IPS-NIHi11 (cell line): ENCODE results near the gene EBPL.
A peak's percentile ranks its signal among the peaks of the same experiment; 100 is the strongest.

ENCODE experiments used
- DNase-seq: peaks from one replicate; pipeline ENCODE4 v3.0.0; 2012; ENCODE audit warnings: mixed read lengths, low spot score

The EBPL gene

DNA sequence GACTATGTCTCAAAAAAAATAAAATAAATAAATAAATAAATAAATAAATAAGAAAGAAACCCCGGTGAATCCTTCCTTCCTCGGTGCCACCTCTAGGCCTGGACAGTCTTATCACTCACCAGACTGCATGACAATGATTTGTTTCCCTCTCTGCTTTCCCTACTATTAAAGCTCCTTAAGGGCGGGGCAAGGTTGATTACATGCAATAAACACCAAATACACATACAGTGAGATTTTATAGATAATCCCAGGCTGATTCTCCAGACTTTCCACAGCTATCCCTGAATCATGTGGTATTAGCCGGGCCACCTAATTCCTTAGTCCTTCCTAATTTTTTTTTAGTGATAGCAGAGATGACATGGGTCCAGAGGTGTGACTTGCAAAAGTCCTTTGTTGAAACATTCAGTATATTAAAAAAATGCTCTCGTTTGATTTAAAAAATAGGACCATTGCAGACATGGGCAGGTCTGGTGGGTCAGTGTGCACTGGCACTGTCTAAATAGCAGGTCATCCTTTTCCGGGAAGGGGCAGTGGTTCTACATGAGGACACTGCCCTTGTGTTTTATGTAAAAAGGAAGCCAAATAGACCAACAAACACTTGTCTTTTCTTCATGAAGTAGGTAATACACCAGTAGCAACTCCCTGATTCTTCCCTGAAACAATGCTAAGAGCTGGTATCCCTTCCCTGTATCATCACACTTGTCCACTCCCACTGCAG lies 14.5 kb downstream of the EBPL start:
- DNase-seq = no peak

DNA sequence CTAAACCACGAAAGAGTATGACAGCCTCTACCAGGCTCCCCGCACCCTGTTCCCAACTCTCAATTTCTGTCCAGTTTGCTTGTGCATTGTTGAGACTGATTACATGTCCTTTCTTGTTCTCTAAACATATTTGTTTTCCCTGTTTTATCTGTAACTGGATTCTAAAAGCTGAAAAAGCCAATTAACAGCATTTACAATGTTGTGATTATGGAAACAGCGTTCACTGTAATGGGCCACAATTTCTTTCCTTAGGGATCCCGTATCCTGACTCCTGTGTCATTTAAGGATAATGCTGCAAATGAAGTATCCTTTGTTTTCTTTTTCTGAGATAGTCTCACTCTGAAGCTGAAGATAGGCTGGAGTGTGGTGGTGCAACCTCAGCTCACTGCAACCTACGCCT lies 20.5 kb downstream of the EBPL start:
- DNase-seq = no peak

DNA sequence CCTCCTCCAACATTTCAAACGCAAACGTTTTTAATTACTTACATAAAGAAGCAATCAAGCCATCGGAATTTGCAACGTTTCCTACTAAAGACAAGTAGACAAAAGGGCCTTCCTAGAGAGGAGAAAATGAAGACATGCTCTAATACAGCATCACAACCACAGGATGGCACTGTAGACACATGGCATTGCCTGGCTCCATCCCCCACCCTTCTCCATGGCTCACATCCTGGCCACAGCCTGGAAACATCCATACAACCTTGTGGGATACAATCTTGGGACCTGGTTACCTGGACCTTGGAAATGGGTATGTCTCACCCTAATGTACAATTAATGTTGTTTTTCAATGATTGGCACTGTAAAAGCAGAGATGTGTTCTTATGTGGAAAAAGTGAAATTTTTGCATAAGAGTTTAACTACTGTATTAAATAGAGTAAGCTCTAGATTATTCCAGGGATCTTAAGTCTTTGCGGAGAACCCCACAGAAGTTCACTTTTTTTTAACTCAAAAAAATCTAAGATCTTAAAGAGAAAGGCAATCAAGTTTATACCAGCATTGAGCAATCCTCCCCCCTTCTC lies 21.5 kb downstream of the EBPL start:
- DNase-seq = peak; percentile 52

DNA sequence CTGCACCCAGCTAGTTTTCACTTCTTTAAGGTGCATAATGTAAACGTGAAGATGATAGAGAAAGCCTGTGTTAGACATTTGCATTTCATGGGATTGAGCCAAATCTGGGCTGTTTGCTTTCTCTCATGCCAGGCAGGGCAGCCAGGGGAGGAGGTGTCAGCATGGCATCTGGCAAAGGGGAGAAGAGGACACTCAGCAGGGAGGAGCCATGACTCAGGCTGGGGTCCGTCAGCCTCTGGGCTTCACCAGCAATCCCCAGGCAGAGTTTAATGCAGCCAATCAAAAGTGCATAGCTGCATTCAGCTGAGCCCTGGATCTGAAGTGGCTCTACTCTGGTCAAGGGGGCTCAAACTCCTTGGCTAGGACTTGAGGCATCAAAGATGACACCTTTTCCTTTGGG lies 23.5 kb downstream of the EBPL start:
- no peak for DNase-seq

DNA sequence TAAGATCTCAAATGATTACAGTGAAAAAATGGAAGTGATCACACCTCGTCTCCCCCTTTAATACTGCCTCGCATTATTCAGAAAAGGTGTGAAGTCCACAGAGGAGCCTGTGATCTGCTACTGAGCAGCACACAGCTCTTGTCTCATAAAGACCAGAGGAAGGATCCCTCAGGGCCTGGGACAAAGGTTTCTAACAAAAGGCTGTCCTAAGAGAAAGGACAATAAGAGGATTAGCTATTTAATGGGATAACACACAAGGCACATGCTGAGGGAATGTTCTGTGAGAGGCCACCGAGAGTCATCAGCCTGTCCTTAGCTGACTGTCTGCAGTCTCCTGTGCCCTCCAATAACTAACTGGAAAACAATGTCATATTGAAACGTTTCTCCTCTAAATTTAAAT lies 26.7 kb downstream of the EBPL start:
- DNase-seq = peak; percentile 45

DNA sequence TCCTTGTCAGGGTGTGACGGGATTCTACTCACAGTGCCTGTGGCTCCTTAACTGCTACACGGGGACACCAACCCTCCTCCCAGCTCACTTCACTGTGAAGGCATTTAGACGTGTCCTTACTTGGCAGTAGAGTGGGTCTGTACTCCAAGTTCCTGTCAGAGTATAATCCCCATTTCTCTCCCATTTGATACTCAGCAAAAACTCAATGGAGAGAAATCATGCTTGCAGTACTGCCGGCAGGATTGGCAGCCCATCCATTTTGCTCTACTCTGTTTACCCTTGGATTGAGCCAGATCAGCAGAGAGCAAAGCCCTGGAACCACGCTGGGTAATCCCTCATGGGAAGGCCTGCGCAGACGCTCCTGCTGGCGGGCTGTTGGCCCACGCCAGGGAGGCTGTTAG lies 34.0 kb downstream of the EBPL start:
- no peak for DNase-seq

DNA sequence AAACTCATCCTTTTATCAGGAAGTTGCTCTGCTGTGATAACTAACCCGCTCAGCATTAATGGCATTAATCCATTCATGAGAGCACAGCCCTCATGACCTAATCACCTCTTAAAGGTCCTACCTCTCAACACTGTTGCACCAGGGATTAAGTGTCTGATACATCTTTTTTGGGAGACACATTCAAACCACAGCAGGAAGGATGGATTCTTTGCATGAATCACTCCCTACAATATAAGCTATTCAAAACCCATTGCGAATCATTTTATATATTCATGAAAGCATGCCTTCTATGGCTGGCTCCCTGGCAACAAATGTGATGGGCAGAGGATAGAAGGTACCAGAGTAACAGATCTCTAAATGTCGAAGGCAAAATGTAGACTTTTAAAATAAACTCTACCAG lies 35.4 kb downstream of the EBPL start:
- no peak for DNase-seq

DNA sequence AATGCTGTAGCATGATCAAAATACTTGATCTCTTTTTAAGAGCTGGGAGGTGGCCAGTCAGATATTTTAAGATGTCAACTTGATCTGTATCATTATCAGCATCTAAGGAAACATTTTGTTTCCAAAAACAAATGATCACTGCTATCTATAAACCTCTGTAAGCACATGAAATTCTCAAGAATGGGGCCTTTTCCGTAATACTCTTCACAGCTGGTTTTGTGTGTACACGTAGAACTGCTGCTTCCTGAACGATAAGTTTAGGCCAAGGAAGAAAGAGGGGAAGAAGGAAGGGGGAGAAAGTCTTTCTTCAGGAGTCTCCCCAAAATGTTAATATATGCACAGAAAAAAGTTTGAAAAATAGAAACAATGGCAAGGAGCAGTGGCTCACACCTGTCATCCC lies 37.3 kb downstream of the EBPL start:
- DNase-seq = no peak

DNA sequence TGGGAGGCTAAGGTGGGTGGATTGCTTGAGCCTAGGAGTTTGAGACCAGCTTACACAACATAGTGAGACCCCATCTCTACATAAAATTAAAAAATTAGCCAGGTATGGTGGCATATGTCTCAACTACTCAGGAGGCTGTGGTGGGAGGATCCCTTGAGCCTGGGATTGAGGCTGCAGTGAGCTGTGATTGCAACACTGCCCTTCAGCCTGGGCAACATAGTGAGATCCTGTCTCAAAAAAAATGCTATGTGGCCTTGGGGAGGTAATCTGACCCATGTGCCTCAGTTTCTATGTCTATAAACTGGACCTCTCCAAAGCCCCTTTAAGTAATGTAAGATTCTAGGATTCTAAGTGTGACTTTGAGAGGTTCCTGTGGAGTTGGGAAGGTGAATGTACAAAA lies 37.8 kb downstream of the EBPL start:
- DNase-seq = no peak

DNA sequence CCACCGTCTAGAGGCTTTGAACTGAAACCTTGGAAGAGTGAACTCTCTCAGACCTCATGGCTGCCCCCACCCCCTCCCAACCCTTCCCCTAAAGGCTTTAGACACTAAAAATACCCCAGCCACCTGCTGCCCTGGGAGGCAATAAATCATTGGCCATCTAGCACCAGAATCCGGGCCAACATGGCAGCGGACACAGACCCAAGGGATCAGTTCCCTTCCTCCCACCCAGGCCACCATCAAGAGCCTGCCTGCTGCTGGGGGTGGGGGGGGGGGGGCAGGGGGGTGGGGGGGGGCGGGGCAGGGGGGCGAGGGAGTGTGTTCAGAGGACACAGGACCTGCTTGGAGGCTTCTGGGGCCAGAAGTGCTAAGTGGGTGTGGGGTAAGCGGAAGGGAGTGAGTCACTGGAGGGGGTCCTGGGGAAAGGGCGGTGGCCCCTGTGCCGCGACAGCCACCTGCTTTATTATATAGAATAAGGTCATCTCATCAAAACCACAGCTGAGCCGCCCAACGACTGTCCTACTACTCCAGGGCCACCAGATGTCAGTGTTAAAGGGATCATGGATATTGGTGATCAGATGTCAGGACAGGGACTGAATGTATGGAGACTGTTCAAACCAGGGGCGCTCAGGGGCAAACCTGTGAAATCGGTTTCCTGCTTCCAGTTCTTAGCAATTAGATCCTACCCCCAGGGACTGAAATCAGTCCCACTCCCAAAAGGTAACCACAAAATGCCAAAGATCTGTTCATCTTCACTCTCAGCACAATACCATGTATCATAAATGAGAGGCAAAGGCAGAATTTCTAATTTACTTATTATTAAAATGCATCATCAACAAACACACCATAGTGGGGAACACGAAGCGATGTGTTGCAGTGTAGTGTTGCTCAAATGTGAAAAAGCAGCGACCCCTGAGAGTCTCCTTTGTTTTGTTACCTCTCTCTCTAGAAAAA lies 38.7 kb downstream of the EBPL start:
- peak; percentile 75 for DNase-seq

DNA sequence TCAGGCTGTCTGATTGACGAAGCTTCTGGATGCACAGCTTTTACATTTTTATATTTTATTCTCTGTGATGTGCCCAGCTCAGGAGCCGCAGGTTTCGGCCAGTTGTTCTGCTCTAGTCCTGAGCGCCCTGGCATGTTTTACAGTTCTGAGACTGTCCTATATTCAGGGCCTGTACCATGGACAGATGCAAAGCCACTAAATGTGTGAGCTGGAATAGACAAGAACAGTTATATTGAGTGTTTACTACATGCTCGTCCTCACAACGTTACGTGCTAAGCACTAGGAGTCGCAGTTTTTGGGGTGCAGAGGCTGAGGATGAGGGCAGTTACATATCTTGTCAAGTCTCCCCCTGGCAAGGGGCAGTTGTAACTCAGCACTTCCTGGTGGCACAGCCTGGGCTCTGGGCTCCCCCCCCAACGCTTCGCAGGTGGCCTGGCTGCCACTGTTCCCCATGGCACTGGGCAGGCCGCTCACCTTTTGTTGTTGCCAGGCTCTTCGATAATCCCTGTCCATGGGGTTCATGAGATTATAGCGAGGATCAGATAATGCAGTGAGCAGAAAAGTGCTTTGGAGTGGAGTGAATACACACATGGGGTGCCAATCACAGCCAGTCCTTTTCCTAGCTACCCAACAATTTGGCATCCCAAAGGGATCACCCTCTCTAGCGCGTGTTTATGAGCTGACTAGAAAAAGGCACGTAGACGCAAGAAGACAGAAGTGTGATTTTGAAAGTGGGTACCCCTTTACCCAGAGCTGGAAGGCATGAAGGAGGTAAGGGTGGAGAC lies 39.5 kb downstream of the EBPL start:
- no peak for DNase-seq

DNA sequence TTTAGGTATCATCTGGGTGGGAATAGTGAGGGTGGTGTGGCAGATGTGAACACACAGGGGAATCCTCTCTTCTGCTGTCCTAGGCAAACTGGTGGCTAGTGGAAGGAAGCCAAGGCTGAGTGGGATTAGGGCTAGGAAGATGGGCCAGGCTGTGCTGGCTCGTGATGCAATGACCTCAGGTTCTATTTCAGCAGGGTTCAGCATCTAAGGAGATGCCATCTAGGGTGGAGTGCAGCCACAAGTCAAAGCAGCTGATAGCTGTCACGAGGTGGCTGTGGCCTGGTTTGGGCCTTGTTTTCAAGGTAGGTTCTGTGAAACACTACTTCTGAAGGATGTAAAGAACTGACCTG lies 41.3 kb downstream of the EBPL start:
- no peak for DNase-seq

DNA sequence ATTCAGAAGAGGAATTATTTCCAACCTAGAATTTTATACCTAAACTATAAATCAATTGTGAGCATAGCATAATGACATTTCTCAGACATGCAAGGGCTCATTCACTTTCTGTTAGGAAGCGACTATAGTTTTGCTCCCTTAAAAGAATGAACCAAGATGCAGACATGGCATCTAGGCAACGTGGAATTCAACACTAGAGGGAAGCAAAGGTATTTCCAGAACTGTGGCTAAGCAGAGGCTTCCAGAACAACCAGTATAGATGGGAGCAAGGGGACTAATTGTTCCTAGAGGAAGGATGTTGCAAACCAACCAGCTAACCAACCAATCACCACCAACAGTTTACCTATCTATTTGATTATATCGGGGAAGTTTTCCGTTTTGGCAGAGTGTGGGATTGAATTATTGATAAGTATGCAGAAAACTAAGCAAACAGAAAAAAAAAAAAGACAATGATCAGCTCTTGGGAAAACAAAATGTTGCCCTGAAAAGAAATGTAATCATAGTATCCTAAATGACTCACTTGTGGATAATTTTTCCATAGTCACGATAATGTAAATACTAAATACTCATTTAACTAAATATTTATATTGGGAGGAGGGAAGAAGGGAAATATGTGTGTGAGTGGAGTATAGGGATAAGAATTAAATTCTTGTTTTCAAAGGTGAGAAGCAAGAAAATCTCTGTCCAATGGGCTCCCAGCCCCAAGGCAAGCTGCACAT lies 41.9 kb downstream of the EBPL start:
- peak; percentile 53 for DNase-seq

DNA sequence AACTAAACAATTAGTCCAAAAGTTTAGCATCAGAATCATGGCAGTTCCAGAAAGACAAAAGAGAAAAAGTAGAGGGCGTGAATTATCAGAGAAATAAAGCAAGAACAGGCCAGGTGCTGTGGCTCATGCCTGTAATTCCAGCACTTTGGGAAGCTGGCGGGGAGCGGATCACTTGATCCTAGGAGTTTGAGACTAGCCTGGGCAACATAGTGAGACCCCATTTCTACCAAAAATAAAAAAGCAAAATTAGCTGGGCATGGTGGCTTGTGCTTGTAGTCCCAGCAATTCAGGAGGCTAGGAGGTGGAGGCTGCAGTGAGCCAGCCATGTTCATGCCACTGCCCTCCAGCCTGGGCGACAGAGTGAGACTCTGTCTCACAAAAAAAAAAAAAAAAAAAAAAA lies 44.6 kb downstream of the EBPL start:
- no peak for DNase-seq

DNA sequence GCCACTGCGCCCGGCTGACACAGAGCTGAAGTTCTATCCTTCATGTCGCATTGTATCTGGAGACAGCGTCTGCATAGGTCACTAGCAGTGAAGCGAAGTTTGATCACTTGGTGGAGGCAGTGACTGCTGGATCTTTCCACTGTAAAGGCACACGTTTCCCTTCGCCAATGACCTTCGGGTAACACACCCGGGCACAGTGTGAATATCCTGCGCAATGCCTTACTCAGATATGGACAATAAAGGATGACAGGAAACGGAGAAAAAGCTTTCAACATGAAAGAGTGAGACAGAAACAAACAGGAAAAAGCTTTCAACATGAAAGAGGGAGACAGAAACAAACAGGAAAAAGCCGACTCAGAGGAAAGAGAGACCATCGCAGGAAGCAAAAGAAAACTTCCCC lies 45.8 kb downstream of the EBPL start:
- no peak for DNase-seq

DNA sequence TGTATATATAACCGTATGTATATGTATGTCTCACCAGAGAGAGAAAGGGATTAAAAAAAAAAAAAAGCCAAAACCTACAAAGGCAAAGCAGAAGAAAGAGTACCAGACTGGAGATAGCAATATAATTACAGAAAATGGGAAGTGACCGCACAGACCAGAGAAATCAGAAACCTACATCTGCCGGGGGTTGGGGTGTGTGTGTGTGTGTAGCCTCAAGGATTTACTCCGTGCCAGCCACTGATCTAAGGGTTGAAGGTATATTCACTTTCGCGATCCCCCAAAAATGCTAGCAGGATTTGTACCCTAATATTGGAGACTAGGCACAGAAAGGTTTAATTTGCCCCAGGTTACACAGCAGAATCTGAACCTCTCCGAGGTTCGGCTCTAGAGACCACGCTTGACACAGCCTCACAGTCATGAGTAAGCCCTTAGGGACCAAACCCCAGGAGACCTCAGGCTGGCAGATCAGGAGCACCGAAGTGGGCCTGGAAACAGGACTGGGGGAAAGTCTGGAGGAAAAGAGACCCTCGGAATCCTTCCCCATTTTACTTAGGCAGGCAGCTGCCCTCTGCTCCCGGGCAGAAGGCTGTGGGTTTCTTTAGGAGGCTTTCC lies 48.1 kb downstream of the EBPL start:
- no peak for DNase-seq

DNA sequence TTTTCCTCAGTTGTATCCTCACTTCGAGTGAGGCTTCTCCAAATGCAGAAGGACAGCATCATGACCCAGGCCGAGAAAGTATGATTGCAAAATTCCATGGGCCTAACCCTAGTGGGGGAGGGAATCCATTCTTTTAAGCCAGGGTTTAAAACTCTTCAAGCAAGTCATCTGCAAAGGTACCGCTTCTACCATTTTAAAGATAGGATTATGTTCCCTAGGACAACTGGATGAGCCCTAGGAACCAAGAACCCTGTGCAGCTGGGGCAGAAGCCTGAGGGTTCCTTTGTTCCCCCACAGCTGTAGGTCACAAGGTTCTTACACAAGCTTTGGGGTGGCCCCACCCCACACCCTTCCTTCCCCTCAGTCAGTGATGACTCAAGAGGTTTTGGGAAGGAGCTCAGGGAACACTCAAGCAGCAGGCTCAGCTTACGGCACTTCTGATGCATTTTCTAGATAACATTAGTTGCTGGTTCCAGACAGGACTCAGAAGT lies 49.4 kb downstream of the EBPL start:
- DNase-seq = no peak

DNA sequence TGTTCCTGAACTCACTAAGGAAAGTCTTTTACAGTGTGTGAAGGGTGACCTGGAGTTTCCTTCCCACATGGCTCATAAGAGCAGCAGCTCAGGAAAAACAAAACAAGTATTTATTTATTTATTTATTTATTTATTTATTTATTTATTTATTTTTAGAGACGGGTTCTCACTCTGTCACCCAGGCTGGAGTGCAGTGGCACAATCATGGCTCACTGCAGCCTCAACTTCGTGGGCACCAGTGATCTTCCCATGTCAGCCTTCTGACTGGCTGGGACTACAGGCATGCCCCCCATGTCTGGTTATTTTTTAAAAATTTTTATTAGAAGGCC lies 52.6 kb downstream of the EBPL start:
- DNase-seq = no peak

DNA sequence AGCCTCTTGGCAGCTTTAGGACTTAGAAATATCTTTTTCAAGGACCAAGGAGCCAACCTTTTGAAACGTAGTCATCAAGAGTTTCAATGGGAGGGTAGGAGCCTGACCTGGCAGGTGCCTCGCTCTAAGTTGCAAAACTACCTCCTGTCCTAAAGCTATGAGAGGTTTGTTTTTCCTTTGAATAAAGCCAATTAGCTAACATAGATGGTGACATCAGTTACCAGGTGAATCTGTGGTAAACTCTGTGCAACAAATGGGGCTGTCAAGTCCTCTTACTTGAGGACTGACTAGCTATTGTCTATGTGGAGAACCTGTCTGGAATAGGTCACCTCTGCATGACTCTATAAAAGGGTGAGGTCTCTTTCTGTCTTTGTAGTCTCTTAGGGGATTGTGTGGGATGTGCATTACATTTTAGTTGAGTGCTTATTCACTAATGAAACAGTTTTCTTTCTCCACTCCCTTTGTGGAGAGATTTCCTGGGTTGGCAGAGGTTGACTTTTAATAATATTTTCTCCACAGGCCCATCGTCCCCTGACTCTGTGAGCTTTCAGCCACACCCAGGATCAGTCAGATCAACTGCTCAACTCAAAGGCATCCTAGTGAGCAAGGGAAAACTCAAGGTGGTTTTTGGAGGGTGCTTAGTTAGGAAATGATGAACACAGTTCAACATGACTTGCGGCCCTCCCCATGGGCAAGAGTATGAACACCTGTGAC lies 53.1 kb downstream of the EBPL start:
- DNase-seq = no peak

DNA sequence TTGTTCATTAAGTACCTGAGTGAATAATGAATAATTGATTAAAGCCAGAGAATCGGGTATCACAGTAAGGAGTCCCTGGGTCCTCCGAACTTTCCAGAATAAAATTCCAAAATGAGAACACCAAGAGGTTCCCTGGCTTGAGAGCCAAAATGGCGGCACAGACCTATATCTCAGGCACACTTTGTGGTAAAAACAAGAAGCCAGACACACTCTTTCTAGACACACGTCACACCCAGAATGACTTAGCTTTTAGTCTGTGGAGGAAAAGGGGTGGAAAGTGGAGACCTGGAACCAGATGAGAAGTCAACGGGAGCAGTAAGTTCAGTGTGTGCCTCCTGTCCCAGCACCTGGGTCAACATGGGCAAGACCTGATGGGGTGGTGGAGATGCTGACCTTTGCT lies 54.6 kb downstream of the EBPL start:
- no peak for DNase-seq
